Sigmoid colon (tissue), 7 donors: Measurements from ENCODE around the gene HELB. TPM values are rescaled to one million over a fixed set of nuclear protein-coding genes. Genes with fewer than 3 reads are reported as not detected.

Experiments used
- DNase-seq: peaks from one replicate; pipeline ENCODE4 v3.0.0-alpha.2; 2019
- H3K27ac ChIP-seq, 4 donors: fragments of 200-600 bp; sonication (generic); one replicate each; pipeline ENCODE4 v1.5.1; 2016 to 2019; ENCODE audit warnings: mild to moderate bottlenecking in 1 of 4
- H3K27me3 ChIP-seq, 3 donors: fragments of 200-600 bp; sonication (generic); one replicate each; pipeline ENCODE4 v1.5.1; 2019; ENCODE audit warnings: mild to moderate bottlenecking in 1 of 3
- H3K36me3 ChIP-seq, 4 donors: fragments of 200-600 bp; sonication (generic); one replicate each; pipeline ENCODE4 v1.5.1; 2016 to 2019
- H3K4me1 ChIP-seq, 4 donors: fragments of 200-600 bp; sonication (generic); one replicate each; pipeline ENCODE4 v1.5.1; 2017 to 2019
- H3K4me3 ChIP-seq, 4 donors: fragments of 200-600 bp; sonication (generic); one replicate each; pipeline ENCODE4 v1.5.1; 2017 to 2019; ENCODE audit warnings: mild to moderate bottlenecking in 2 of 4, moderate library complexity in 1 of 4
- H3K9me3 ChIP-seq, 4 donors: fragments of 200-600 bp in 3 of 4; sonication (generic) in 3 of 4; one replicate each; pipeline versions ENCODE4 v1.5.1 to v1.6.1; 2013 to 2019
- EP300 ChIP-seq, 4 donors: sonication (generic); formaldehyde crosslinking; IDR thresholded peaks; one replicate each; pipeline ENCODE4 v1.6.1; 2017; ENCODE audit warnings: antibody characterized with exemption in 4 of 4
- POLR2A ChIP-seq, 2 donors: fragments of 450-650 bp; IDR thresholded peaks; one replicate each; pipeline ENCODE4 v1.6.1; 2016; ENCODE audit warnings: antibody characterized with exemption in 2 of 2, mild to moderate bottlenecking in 2 of 2, moderate library complexity in 2 of 2
- POLR2AphosphoS5 ChIP-seq, 4 donors: sonication (generic); formaldehyde crosslinking; IDR thresholded peaks; one replicate each; pipeline ENCODE4 v1.6.1; 2017; ENCODE audit warnings: antibody characterized with exemption in 4 of 4
- WGBS, 2 donors: extraction: QIAGEN DNeasy Blood & Tissue Kit; methylation state at CpG; one replicate each; pipeline ENCODE4 v1.1.7; 2013; 5-methylcytosine and 5-hydroxymethylcytosine counted together
- intact Hi-C: fragments of 100-400 bp; cut with DNase I; formaldehyde crosslinking; loops from one replicate; pipeline ENCODE4 v1.15.1; 2023
- polyA plus RNA-seq, 3 donors: library from polyadenylated mRNA; stranded (reverse); fragments of 200-250 nt; gene quantifications; one replicate each; pipeline ENCODE4 v1.2.3, GENCODE V29; 2013
- total RNA-seq, 4 donors: library from RNA; depleted of rRNA; stranded (reverse); fragments of >200 nt; gene quantifications; one replicate each; pipeline ENCODE4 v1.1.0, GENCODE V29; 2016
- TF ChIP-seq, protein P1 (sequence below), 4 experiments: fragments of 450-650 bp in 3 of 4; fragments of 200-600 bp in 1 of 4; IDR thresholded peaks; one replicate each; pipeline ENCODE4 v1.5.1; 2016 to 2019; ENCODE audit warnings: antibody characterized with exemption in 4 of 4, mild to moderate bottlenecking in 3 of 4, moderate library complexity in 2 of 4
- donor health status: healthy with polysubstance abuse.
- donor health status: Bipolar disorder and iron deficiency.
- donor health status: healthy.

The HELB gene
- total and polyA plus RNA-seq, 7 donors: under 0.01 to 8.6 (median 3.2) TPM

DNA sequence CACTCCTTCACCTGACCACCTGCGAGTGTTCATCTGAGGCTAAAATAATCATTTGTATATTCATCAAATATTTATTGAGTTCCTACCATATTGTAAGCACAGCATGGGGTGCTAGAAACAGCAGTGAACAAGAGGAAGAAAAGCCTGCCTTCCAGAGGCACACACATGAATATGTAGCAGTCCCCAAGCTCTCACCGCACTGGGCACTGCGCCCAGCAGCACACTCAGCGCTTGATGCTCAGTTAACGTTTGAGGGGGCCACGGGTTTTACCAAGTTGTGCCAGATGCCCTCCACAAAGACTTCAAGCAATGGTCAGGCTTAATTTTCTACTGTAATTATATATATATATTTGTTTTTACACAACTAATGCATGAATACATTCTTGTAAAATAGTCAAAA is 52.0 kb downstream of the HELB start:
- DNase-seq: no peak
- Histone ChIP-seq H3K4me1 (no peaks in the 10 kb centered on the region), H3K4me3 (no peak overlapping the region), H3K36me3 (peaks cover 0 to 9% (median 0%) of the 10 kb centered on the region in 4 donors), H3K27me3 (no peaks in the 10 kb centered on the region), H3K27ac (no peak overlapping the region), H3K9me3 (no peaks in the 10 kb centered on the region)
- WGBS, 2 donors: 88 to 90% methylated on average over 6 of the region's 6 CpGs
- intact Hi-C loops: no loop called here
- no peak for TF ChIP-seq POLR2AphosphoS5 (IDR thresholded peaks at IDR 0.05)
- TF ChIP-seq EP300 (IDR thresholded peaks at IDR 0.05): no peak
- TF ChIP-seq POLR2A (IDR thresholded peaks at IDR 0.05): no peak
- TF ChIP-seq, protein P1, sequence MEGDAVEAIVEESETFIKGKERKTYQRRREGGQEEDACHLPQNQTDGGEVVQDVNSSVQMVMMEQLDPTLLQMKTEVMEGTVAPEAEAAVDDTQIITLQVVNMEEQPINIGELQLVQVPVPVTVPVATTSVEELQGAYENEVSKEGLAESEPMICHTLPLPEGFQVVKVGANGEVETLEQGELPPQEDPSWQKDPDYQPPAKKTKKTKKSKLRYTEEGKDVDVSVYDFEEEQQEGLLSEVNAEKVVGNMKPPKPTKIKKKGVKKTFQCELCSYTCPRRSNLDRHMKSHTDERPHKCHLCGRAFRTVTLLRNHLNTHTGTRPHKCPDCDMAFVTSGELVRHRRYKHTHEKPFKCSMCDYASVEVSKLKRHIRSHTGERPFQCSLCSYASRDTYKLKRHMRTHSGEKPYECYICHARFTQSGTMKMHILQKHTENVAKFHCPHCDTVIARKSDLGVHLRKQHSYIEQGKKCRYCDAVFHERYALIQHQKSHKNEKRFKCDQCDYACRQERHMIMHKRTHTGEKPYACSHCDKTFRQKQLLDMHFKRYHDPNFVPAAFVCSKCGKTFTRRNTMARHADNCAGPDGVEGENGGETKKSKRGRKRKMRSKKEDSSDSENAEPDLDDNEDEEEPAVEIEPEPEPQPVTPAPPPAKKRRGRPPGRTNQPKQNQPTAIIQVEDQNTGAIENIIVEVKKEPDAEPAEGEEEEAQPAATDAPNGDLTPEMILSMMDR (IDR thresholded peaks at IDR 0.05): no peak

DNA sequence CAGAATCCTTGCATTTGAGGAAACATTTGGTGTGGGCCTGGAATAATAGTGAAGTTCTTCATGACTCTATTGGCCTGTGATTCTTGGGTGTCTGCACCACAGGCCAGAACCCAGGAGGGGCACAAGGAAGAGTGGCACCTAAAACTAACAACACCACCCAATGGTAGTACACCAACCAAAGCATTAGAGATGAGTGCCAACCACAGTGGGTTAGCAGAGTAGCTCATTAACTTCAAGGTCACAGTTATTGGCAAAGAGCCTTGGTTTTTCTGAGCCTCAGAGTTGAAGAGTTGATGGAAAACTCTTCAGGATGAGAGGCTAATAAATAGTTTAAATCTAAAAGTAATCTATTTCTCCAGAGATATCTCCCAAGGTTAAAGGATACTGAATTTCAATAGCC is 57.0 kb downstream of the HELB start:
- no peak for DNase-seq
- intact Hi-C loops: no loop called here

DNA sequence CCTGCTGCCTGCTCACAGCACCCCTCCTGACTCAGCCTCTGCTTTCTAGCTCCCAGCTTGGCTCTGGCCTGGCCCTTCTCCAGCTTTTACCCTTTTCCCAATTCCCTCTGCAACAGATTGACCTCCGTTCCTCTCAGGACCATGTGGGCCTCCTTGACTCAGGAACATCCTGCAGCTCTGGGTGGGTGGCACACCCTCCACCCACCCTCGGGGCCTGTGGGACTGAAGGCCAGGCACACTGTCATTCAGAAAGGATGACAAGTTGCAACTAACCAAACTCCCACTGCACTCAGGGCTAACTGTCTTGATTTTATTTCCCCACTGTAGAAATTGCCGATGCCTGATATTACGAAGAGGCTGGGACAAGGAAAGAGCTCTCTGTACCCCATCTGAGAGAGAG is 59.4 kb downstream of the HELB start:
- TF ChIP-seq POLR2AphosphoS5 (IDR thresholded peaks at IDR 0.05) (no peak), EP300 (IDR thresholded peaks at IDR 0.05) (no peak)
- intact Hi-C loops: no loop called here
- Histone ChIP-seq H3K36me3 (no peaks in the 10 kb centered on the region), H3K27me3 (no peaks in the 10 kb centered on the region), H3K9me3 (no peaks in the 10 kb centered on the region), H3K4me3 (no peak overlapping the region), H3K4me1 (no peaks in the 10 kb centered on the region), H3K27ac (no peak overlapping the region)
- DNase-seq: no peak
- WGBS, 2 donors: 92 to 94% methylated on average over 4 of the region's 4 CpGs

More for the DNA sequence above, 57.0 kb downstream of the HELB start:
- Histone ChIP-seq H3K9me3 (no peaks in the 10 kb centered on the region), H3K27me3 (no peaks in the 10 kb centered on the region), H3K4me3 (no peak overlapping the region), H3K36me3 (no peaks in the 10 kb centered on the region), H3K27ac (no peak overlapping the region), H3K4me1 (no peaks in the 10 kb centered on the region)
- TF ChIP-seq, protein P1 (IDR thresholded peaks at IDR 0.05): no peak

DNA sequence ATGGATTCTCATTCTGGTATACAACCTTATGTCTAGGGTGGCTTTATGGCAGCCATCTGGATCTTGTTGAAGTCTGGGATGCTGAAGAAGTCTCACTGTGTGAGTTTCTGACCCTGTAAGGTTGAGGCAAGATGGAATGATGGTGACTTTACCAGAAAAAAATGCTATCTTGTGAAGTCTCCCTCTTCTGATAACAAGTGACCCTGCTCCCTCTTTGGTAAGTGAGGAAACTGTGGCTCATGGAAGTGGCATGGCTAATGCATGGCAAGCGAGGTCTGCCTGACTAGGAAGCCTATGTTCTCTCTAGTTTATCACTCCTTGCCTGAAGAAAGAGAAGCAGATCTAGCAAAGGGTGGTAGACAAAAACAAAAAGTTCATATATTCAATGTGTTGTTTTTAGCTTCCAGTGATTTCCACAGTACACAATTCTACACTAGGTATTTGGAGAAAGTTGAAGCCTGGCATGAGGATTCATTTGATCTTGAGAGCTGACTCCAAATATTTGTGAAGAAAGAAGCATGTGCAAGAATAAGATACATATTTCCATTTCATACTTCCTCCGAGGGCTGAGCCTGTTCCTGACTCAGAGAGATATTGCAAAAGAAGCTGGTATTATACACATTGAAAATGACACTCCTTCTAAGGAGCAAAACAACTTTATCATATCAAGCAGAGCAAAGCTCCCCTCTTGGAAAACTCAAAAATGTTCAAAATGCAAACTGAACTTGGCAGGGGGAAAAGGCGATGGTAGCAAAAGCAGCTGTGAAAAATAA is 63.6 kb downstream of the HELB start:
- no peak overlapping the region for H3K27ac ChIP-seq

DNA sequence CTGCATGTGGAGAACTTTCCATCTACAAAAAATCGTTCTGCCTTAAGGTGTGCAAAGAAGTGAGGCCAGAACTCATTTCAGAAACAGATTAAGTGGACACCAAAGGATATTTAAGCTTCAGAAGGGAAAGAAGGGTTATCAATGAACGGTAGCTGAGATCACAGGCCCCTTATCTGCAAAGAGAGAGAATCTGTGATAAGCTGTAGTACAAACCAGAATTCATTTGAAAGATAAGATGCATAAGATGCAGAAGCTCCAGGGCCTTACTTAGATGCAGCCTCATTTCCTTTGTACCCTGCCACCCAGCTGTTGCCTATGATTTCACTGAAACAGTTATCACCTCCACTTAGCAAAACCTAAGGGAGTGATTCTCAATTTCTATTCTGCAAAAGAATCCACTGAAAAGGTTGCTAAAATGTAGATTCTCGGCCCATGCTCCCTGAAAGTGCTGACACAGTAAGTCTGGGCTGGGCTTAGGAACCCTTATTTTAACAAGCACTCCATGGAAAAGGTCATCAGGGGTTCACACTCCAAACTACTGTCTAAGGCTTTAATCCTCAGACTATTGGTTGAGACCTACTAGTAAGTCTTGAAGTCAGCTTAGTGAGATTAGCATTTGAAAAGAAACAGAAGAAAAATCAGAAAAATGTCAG is 64.8 kb downstream of the HELB start:
- H3K27ac ChIP-seq: no peak overlapping the region
- H3K9me3 ChIP-seq: no peaks in the 10 kb centered on the region
- H3K4me3 ChIP-seq: no peak overlapping the region
- WGBS, 2 donors: 71 to 76% methylated on average over 3 of the region's 3 CpGs
- H3K36me3 ChIP-seq: no peaks in the 10 kb centered on the region
- H3K27me3 ChIP-seq: no peaks in the 10 kb centered on the region
- H3K4me1 ChIP-seq: no peaks in the 10 kb centered on the region
- TF ChIP-seq EP300 (IDR thresholded peaks at IDR 0.05) (no peak), POLR2AphosphoS5 (IDR thresholded peaks at IDR 0.05) (no peak)
- intact Hi-C loops: no loop called here
- no peak for DNase-seq

More for the DNA sequence above, 63.6 kb downstream of the HELB start:
- Histone ChIP-seq H3K9me3 (no peaks in the 10 kb centered on the region), H3K4me3 (no peak overlapping the region), H3K27me3 (no peaks in the 10 kb centered on the region), H3K36me3 (no peaks in the 10 kb centered on the region), H3K4me1 (no peaks in the 10 kb centered on the region)
- TF ChIP-seq POLR2AphosphoS5 (IDR thresholded peaks at IDR 0.05) (no peak), POLR2A (IDR thresholded peaks at IDR 0.05) (no peak), EP300 (IDR thresholded peaks at IDR 0.05) (no peak)
- TF ChIP-seq, protein P1 (IDR thresholded peaks at IDR 0.05): no peak
- no peak for DNase-seq
- WGBS, 2 donors: 85 to 86% methylated on average over 3 of the region's 3 CpGs
- intact Hi-C loops: no loop called here
